Measurements from ENCODE around the gene RFLNA.

The RFLNA gene

GRCh38 chr12:124278389-124279101 lies 16.3 kb upstream of the RFLNA start:
- no peaks in the 10 kb centered on the region for H4K20me1 ChIP-seq (ENCODE audit: insufficient read depth, low read length, poor library complexity, severe bottlenecking)
- no peaks in the 10 kb centered on the region for H3K36me3 ChIP-seq (ENCODE audit: insufficient read depth, low read length)
- no peaks in the 10 kb centered on the region for H3K9me3 ChIP-seq (ENCODE audit: insufficient read depth, low read depth, low read length)
- H3K4me2 ChIP-seq (ENCODE audit: low read depth, low read length, poor library complexity, severe bottlenecking): peak overlapping the region; percentile 3
- no peak overlapping the region for H2AFZ ChIP-seq (ENCODE audit: low read length)
- H3K4me1 ChIP-seq (ENCODE audit: insufficient read depth, low read length, poor library complexity, severe bottlenecking): peaks cover 29% of the 10 kb centered on the region
- peaks cover 4% of the 10 kb centered on the region for H3K27me3 ChIP-seq (ENCODE audit: insufficient read depth, low read length, poor library complexity, severe bottlenecking)
- H3K79me2 ChIP-seq (ENCODE audit: insufficient read depth, low read length): no peaks in the 10 kb centered on the region
- TF ChIP-seq EZH2phosphoT487 (IDR thresholded peaks at IDR 0.05; ENCODE audit: borderline replicate concordance) (no peak), CTCF (conservative IDR thresholded peaks at IDR 0.05; ENCODE audit: low read length) (no peak)
- H3K9ac ChIP-seq (ENCODE audit: low read depth, low read length, poor library complexity, severe bottlenecking): peak overlapping the region; percentile 49
- no peaks in the 10 kb centered on the region for H3F3A ChIP-seq (ENCODE audit: low read depth)
- H3K4me3 ChIP-seq (ENCODE audit: low read length, poor library complexity, severe bottlenecking): no peak overlapping the region
- H3K9me2 ChIP-seq (replicated peaks; ENCODE audit: low read depth, low read length): no peaks in the 10 kb centered on the region

DNA sequence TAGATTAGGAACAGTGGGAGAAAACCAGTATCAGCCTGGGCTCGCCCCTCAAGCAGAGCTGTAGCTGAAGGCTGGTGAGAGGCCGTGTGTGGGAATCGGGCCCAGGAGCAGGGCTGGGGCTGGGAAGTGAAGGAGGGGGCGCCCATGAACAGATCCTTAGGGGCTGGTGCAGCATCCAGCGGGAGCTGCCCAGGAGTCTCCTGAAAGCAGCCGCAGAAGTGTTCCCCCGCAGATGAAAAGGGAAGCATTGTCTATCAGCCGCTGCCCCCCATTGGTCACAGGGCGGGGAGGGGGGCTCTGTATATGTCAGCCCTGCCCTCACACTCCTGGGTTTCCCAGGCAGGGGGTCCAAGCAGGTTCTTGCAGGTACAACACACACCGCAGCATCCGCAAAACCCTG lies 15.6 kb upstream of the RFLNA start:
- Histone ChIP-seq H3K4me3 (ENCODE audit: low read length, poor library complexity, severe bottlenecking) (no peak overlapping the region), H3K9me2 (replicated peaks; ENCODE audit: low read depth, low read length) (no peaks in the 10 kb centered on the region), H3K4me1 (ENCODE audit: insufficient read depth, low read length, poor library complexity, severe bottlenecking) (peaks cover 22% of the 10 kb centered on the region), H3K9ac (ENCODE audit: low read depth, low read length, poor library complexity, severe bottlenecking) (no peak overlapping the region), H2AFZ (ENCODE audit: low read length) (no peak overlapping the region), H4K20me1 (ENCODE audit: insufficient read depth, low read length, poor library complexity, severe bottlenecking) (no peaks in the 10 kb centered on the region), H3F3A (ENCODE audit: low read depth) (no peaks in the 10 kb centered on the region), H3K79me2 (ENCODE audit: insufficient read depth, low read length) (no peaks in the 10 kb centered on the region), H3K4me2 (ENCODE audit: low read depth, low read length, poor library complexity, severe bottlenecking) (no peak overlapping the region), H3K9me3 (ENCODE audit: insufficient read depth, low read depth, low read length) (no peaks in the 10 kb centered on the region), H3K36me3 (ENCODE audit: insufficient read depth, low read length) (no peaks in the 10 kb centered on the region), H3K27me3 (ENCODE audit: insufficient read depth, low read length, poor library complexity, severe bottlenecking) (peaks cover 4% of the 10 kb centered on the region)
- TF ChIP-seq CTCF (conservative IDR thresholded peaks at IDR 0.05; ENCODE audit: low read length): no peak
- no peak for TF ChIP-seq EZH2phosphoT487 (IDR thresholded peaks at IDR 0.05; ENCODE audit: borderline replicate concordance)

DNA sequence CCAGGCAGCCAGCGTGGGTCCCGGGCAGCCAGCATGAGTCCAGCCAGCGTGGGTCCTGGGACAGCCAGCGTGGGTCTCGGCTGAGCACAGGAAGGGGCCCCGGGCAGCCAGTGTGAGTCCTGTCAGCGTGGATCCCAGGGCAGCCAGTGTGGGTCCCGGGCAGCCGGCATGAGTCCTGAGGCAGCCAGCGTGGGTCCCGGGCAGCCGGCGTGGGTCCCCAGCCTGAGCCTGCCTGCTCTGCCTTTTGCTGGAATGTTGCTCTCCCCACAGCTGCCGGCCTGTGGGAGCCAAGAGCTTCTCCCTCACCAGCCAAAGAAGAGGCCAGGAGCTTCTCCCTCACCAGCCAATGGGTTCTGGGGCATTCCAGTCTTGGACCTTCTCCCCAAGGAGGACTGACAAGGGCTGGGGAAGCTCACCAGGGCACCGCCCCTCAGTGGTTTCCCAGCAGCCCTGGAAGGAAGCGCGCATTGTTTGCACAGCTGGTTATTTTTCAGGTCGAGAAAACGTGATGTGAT lies 15.0 kb upstream of the RFLNA start:
- no peaks in the 10 kb centered on the region for H3F3A ChIP-seq (ENCODE audit: low read depth)
- H3K4me2 ChIP-seq (ENCODE audit: low read depth, low read length, poor library complexity, severe bottlenecking): no peak overlapping the region
- H3K9me3 ChIP-seq (ENCODE audit: insufficient read depth, low read depth, low read length): 0 out of 2 replicates have a peak, but pooled peaks cover 4% of the 10 kb centered on the region
- no peak for TF ChIP-seq CTCF (conservative IDR thresholded peaks at IDR 0.05; ENCODE audit: low read length)
- no peak for TF ChIP-seq EZH2phosphoT487 (IDR thresholded peaks at IDR 0.05; ENCODE audit: borderline replicate concordance)
- peaks cover 28% of the 10 kb centered on the region for H3K4me1 ChIP-seq (ENCODE audit: insufficient read depth, low read length, poor library complexity, severe bottlenecking)
- no peak overlapping the region for H3K9ac ChIP-seq (ENCODE audit: low read depth, low read length, poor library complexity, severe bottlenecking)
- H3K27me3 ChIP-seq (ENCODE audit: insufficient read depth, low read length, poor library complexity, severe bottlenecking): peaks cover 4% of the 10 kb centered on the region
- H3K36me3 ChIP-seq (ENCODE audit: insufficient read depth, low read length): no peaks in the 10 kb centered on the region
- H3K4me3 ChIP-seq (ENCODE audit: low read length, poor library complexity, severe bottlenecking): no peak overlapping the region
- H4K20me1 ChIP-seq (ENCODE audit: insufficient read depth, low read length, poor library complexity, severe bottlenecking): no peaks in the 10 kb centered on the region
- H2AFZ ChIP-seq (ENCODE audit: low read length): no peak overlapping the region
- H3K9me2 ChIP-seq (replicated peaks; ENCODE audit: low read depth, low read length): no peaks in the 10 kb centered on the region
- H3K79me2 ChIP-seq (ENCODE audit: insufficient read depth, low read length): no peaks in the 10 kb centered on the region
